Measurements from ENCODE around the gene SLC9A9. TPM values are rescaled to one million over a fixed set of nuclear protein-coding genes. Genes with fewer than 3 reads are reported as not detected.

Gene SLC9A9
- total and polyA plus RNA-seq, 2 donors from 2014 or later, result 3.7 to 16.5 TPM

GRCh38 chr3:143360244-143360643, 488.0 kb downstream of the SLC9A9 start:
- TF ChIP-seq CTCF (IDR thresholded peaks at IDR 0.05; ENCODE audit: borderline replicate concordance, extremely low read depth, insufficient read depth), result no peak

GRCh38 chr3:143358793-143359491, 489.3 kb downstream of the SLC9A9 start:
- Histone ChIP-seq H3K9ac (ENCODE audit: low read length in 3 of 3) (no peak overlapping the region), H3K27ac (ENCODE audit: low read depth in 2 of 2, low read length in 2 of 2) (no peak overlapping the region), H3K4me1 (ENCODE audit: control insufficient read depth in 2 of 3, insufficient read depth in 2 of 3, low read depth in 1 of 3, low read length in 3 of 3) (no peaks in the 10 kb centered on the region), H3K36me3 (ENCODE audit: control insufficient read depth in 2 of 3, insufficient read depth in 3 of 3, low read length in 3 of 3) (no peaks in the 10 kb centered on the region), H3K4me3 (ENCODE audit: low read length in 3 of 3) (no peak overlapping the region), H3K9me3 (ENCODE audit: control insufficient read depth in 2 of 3, insufficient read depth in 1 of 3, low read length in 3 of 3) (no peaks in the 10 kb centered on the region), H3K27me3 (ENCODE audit: control insufficient read depth, insufficient read depth, low read length) (no peaks in the 10 kb centered on the region)
- intact Hi-C loops (cut with DNase I), result no loop called here
- no peak for TF ChIP-seq CTCF (IDR thresholded peaks at IDR 0.05; ENCODE audit: borderline replicate concordance, extremely low read depth, insufficient read depth)
- FAIRE-seq (no peak), DNase-seq (no peak)

More at GRCh38 chr3:143360244-143360643, 488.0 kb downstream of the SLC9A9 start:
- Histone ChIP-seq H3K36me3 (ENCODE audit: control insufficient read depth in 2 of 3, insufficient read depth in 3 of 3, low read length in 3 of 3) (no peaks in the 10 kb centered on the region), H3K4me3 (ENCODE audit: low read length in 3 of 3) (no peak overlapping the region), H3K27me3 (ENCODE audit: control insufficient read depth, insufficient read depth, low read length) (no peaks in the 10 kb centered on the region), H3K9ac (ENCODE audit: low read length in 3 of 3) (no peak overlapping the region), H3K27ac (ENCODE audit: low read depth in 2 of 2, low read length in 2 of 2) (no peak overlapping the region), H3K4me1 (ENCODE audit: control insufficient read depth in 2 of 3, insufficient read depth in 2 of 3, low read depth in 1 of 3, low read length in 3 of 3) (no peaks in the 10 kb centered on the region), H3K9me3 (ENCODE audit: control insufficient read depth in 2 of 3, insufficient read depth in 1 of 3, low read length in 3 of 3) (no peaks in the 10 kb centered on the region)
- DNase-seq (no peak), FAIRE-seq (no peak)
- intact Hi-C loops (cut with DNase I), result no loop called here

- Histone ChIP-seq H3K4me1 (ENCODE audit: control insufficient read depth in 2 of 3, insufficient read depth in 2 of 3, low read depth in 1 of 3, low read length in 3 of 3) (no peaks in the 10 kb centered on the region), H3K27me3 (ENCODE audit: control insufficient read depth, insufficient read depth, low read length) (no peaks in the 10 kb centered on the region), H3K4me3 (ENCODE audit: low read length in 3 of 3) (no peak overlapping the region), H3K27ac (ENCODE audit: low read depth in 2 of 2, low read length in 2 of 2) (no peak overlapping the region), H3K9ac (ENCODE audit: low read length in 3 of 3) (no peak overlapping the region), H3K9me3 (ENCODE audit: control insufficient read depth in 2 of 3, insufficient read depth in 1 of 3, low read length in 3 of 3) (no peaks in the 10 kb centered on the region), H3K36me3 (ENCODE audit: control insufficient read depth in 2 of 3, insufficient read depth in 3 of 3, low read length in 3 of 3) (no peaks in the 10 kb centered on the region)
- DNase-seq (no peak), FAIRE-seq (no peak)
- TF ChIP-seq CTCF (IDR thresholded peaks at IDR 0.05; ENCODE audit: borderline replicate concordance, extremely low read depth, insufficient read depth), result no peak
- intact Hi-C loops (cut with DNase I), result no loop called here
These were observed 490.0 kb downstream of the SLC9A9 start for GRCh38 chr3:143358155-143358792.
